Hepatocyte (in vitro differentiated cells): Measurements from ENCODE around the gene SIX3. TPM values are rescaled to one million over a fixed set of nuclear protein-coding genes. Genes with fewer than 3 reads are reported as not detected.
A peak's percentile ranks its signal among the peaks of the same experiment; 100 is the strongest.

Source experiments
- DNase-seq: peaks from one replicate; pipeline ENCODE4 v3.0.0-alpha.2; 2016; ENCODE audit warnings: low spot score
- H2AFZ ChIP-seq: fragments of 200-600 bp; sonication (generic); 2 replicates; pipeline ENCODE4 v1.6.0; 2016; ENCODE audit warnings: antibody characterized with exemption, mild to moderate bottlenecking
- H3K27ac ChIP-seq: fragments of 200-600 bp; sonication (generic); 2 replicates; pipeline ENCODE4 v1.5.1; 2016; ENCODE audit warnings: mild to moderate bottlenecking
- H3K27me3 ChIP-seq: fragments of 200-600 bp; sonication (generic); 2 replicates; pipeline ENCODE4 v1.6.1; 2016
- H3K36me3 ChIP-seq: fragments of 200-600 bp; sonication (generic); replicated peaks from 2 replicates; pipeline ENCODE4 v1.5.1; 2016; ENCODE audit warnings: low read depth; ENCODE audit not compliant: insufficient read depth
- H3K4me1 ChIP-seq: fragments of 200-600 bp; sonication (generic); 2 replicates; pipeline ENCODE4 v1.5.1; 2016; ENCODE audit warnings: mild to moderate bottlenecking, moderate library complexity; ENCODE audit not compliant: insufficient read depth
- H3K4me2 ChIP-seq: fragments of 200-600 bp; sonication (generic); 2 replicates; pipeline ENCODE4 v1.6.0; 2016
- H3K4me3 ChIP-seq: fragments of 200-600 bp; sonication (generic); 2 replicates; pipeline ENCODE4 v1.5.1; 2016; ENCODE audit warnings: mild to moderate bottlenecking
- H3K79me2 ChIP-seq: fragments of 200-600 bp; sonication (generic); 2 replicates; pipeline ENCODE4 v1.6.0; 2017; ENCODE audit warnings: mild to moderate bottlenecking
- H3K9me2 ChIP-seq: fragments of 200-600 bp; sonication (generic); replicated peaks from 2 replicates; pipeline ENCODE4 v1.6.0; 2017; ENCODE audit warnings: mild to moderate bottlenecking; ENCODE audit not compliant: insufficient read depth
- H3K9me3 ChIP-seq: fragments of 200-600 bp; sonication (generic); 2 replicates; pipeline ENCODE4 v1.5.1; 2016; ENCODE audit warnings: low read depth, mild to moderate bottlenecking
- H4K20me1 ChIP-seq: fragments of 200-600 bp; sonication (generic); 2 replicates; pipeline ENCODE4 v1.6.0; 2016; ENCODE audit warnings: mild to moderate bottlenecking; ENCODE audit not compliant: insufficient read depth, poor library complexity, severe bottlenecking
- CTCF ChIP-seq: fragments of 200-600 bp; sonication (generic); IDR thresholded peaks from 2 replicates; pipeline ENCODE4 v1.5.1; 2016; ENCODE audit warnings: antibody characterized with exemption, mild to moderate bottlenecking; ENCODE audit not compliant: poor library complexity
- EZH2 ChIP-seq: fragments of 200-600 bp; sonication (generic); IDR thresholded peaks from 2 replicates; pipeline ENCODE4 v1.6.1; 2016; ENCODE audit warnings: antibody characterized with exemption, mild to moderate bottlenecking, borderline replicate concordance
- EZH2phosphoT487 ChIP-seq: fragments of 200-600 bp; sonication (generic); IDR thresholded peaks from one replicate; pipeline ENCODE4 v1.6.1; 2018; ENCODE audit warnings: antibody characterized with exemption, mild to moderate bottlenecking, low read depth, moderate library complexity; ENCODE audit not compliant: unreplicated experiment, severe bottlenecking
- WGBS: methylation state at CpG from one replicate; pipeline ENCODE4 v1.1.6; 2016; ENCODE audit warnings: low lambda C conversion rate; ENCODE audit errors: missing lambda C conversion rate; 5-methylcytosine and 5-hydroxymethylcytosine counted together
- polyA plus RNA-seq: library from polyadenylated mRNA; unstranded; fragments of >200 nt; fragmentation: Nextera tagmentation; extraction: Ambion mirVana; gene quantifications from 2 replicates; pipeline ENCODE4 v1.2.1, GENCODE V29; 2016
- total RNA-seq: library from RNA; depleted of rRNA; stranded (reverse); fragments of >200 nt; gene quantifications from 2 replicates; pipeline ENCODE4 v1.2.3, GENCODE V29; 2014

Gene SIX3
- total and polyA plus RNA-seq, 2 experiments from 2014 or later: not detected

GRCh38 chr2:44950646-44951045, 9.1 kb downstream of the SIX3 start:
- TF ChIP-seq CTCF: no peak
- no peak for TF ChIP-seq EZH2phosphoT487
- no peak for TF ChIP-seq EZH2
- Histone ChIP-seq H3K4me2 (no peak overlapping the region), H3K9me3 (no peaks in the 10 kb centered on the region), H3K9me2 (no peaks in the 10 kb centered on the region), H3K27me3 (peaks cover 99% of the 10 kb centered on the region), H3K4me1 (peaks cover 21% of the 10 kb centered on the region), H3K36me3 (no peaks in the 10 kb centered on the region), H3K27ac (no peak overlapping the region), H4K20me1 (no peaks in the 10 kb centered on the region), H2AFZ (no peak overlapping the region), H3K79me2 (no peaks in the 10 kb centered on the region), H3K4me3 (no peak overlapping the region)
- DNase-seq: no peak
- WGBS: 55% methylated on average over 3 of the region's 3 CpGs

GRCh38 chr2:44951124-44951523, 9.6 kb downstream of the SIX3 start:
- Histone ChIP-seq H3K4me1 (peaks cover 24% of the 10 kb centered on the region), H3K36me3 (no peaks in the 10 kb centered on the region), H3K79me2 (no peaks in the 10 kb centered on the region), H3K9me2 (no peaks in the 10 kb centered on the region), H3K4me3 (no peak overlapping the region), H3K27ac (no peak overlapping the region), H3K9me3 (no peaks in the 10 kb centered on the region), H2AFZ (no peak overlapping the region), H4K20me1 (no peaks in the 10 kb centered on the region), H3K4me2 (no peak overlapping the region), H3K27me3 (peaks cover 99% of the 10 kb centered on the region)
- 66% methylated on average over 6 of the region's 6 CpGs for WGBS
- TF ChIP-seq EZH2phosphoT487 (no peak), EZH2 (no peak), CTCF (no peak)
- no peak for DNase-seq

GRCh38 chr2:44951714-44952113, 10.2 kb downstream of the SIX3 start:
- Histone ChIP-seq H3K4me3 (no peak overlapping the region), H3K9me2 (no peaks in the 10 kb centered on the region), H2AFZ (peak overlapping the region; percentile 68), H3K36me3 (no peaks in the 10 kb centered on the region), H3K9me3 (no peaks in the 10 kb centered on the region), H3K27me3 (peaks cover 99% of the 10 kb centered on the region), H4K20me1 (no peaks in the 10 kb centered on the region), H3K27ac (no peak overlapping the region), H3K4me1 (peaks cover 24% of the 10 kb centered on the region), H3K79me2 (no peaks in the 10 kb centered on the region), H3K4me2 (peak overlapping the region; percentile 97)
- no peak for TF ChIP-seq EZH2
- 34% methylated on average over 8 of the region's 8 CpGs for WGBS
- DNase-seq: no peak

- no peak overlapping the region for H3K27ac ChIP-seq
- H3K36me3 ChIP-seq: no peaks in the 10 kb centered on the region
- H3K27me3 ChIP-seq: peaks cover 99% of the 10 kb centered on the region
- H3K4me3 ChIP-seq: peak overlapping the region; percentile 29
- peak overlapping the region; percentile 68 for H2AFZ ChIP-seq
- no peaks in the 10 kb centered on the region for H3K9me2 ChIP-seq
- DNase-seq: peak; percentile 84
- H3K4me1 ChIP-seq: peaks cover 24% of the 10 kb centered on the region
- H4K20me1 ChIP-seq: no peaks in the 10 kb centered on the region
- WGBS: 3% methylated on average over 39 of the region's 59 CpGs
- H3K9me3 ChIP-seq: no peaks in the 10 kb centered on the region
- TF ChIP-seq CTCF (peak; percentile 75), EZH2 (peak; percentile 90), EZH2phosphoT487 (no peak)
- peak overlapping the region; percentile 97 for H3K4me2 ChIP-seq
- no peaks in the 10 kb centered on the region for H3K79me2 ChIP-seq
Measured at GRCh38 chr2:44952143-44952805, 10.8 kb downstream of the SIX3 start.
